ENCODE data around the gene PIP4P1.
"Not testable (repeated sequence)": the region's sequence is repeated elsewhere in the genome, so short reads cannot be mapped to it uniquely, and the experiment has no call there.

PIP4P1 gene

DNA sequence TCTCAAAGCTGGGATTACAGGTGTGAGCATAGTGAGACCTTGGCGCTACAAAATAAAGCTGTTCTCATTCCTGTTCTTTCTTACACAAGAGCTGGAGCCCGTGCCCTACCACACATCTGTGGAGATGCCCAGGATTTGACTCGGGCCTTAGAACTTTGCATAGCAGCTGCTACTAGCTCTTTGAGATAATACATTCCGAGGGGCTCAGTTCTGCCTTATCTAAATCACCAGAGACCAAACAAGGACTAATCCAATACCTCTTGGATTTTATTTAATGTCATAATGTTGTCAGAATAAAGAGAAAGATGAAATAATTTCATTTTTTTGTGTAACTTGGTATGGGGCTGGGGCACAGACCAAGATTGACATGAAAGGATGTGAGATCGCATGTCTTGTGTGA lies 15.5 kb upstream of the PIP4P1 start:
- DNase-seq (ENCODE audit: low read depth, low spot score), result no peak

GRCh38 chr14:20472536-20473169 lies 11.4 kb upstream of the PIP4P1 start:
- no peak for DNase-seq (ENCODE audit: low read depth, low spot score)

GRCh38 chr14:20470603-20470901 lies 9.3 kb upstream of the PIP4P1 start:
- DNase-seq (ENCODE audit: low read depth, low spot score), result no peak

GRCh38 chr14:20469890-20470602 lies 8.8 kb upstream of the PIP4P1 start:
- no peak for DNase-seq (ENCODE audit: low read depth, low spot score)

- DNase-seq (ENCODE audit: low read depth, low spot score), result peak; percentile 74
Measured at GRCh38 chr14:20469242-20469889, 8.1 kb upstream of the PIP4P1 start, which contains the start of gene PNP. Gene PNP, plus strand, starts transcription at chr14:20469406. Its CDS starts 119 bp downstream, at chr14:20469525.

DNA sequence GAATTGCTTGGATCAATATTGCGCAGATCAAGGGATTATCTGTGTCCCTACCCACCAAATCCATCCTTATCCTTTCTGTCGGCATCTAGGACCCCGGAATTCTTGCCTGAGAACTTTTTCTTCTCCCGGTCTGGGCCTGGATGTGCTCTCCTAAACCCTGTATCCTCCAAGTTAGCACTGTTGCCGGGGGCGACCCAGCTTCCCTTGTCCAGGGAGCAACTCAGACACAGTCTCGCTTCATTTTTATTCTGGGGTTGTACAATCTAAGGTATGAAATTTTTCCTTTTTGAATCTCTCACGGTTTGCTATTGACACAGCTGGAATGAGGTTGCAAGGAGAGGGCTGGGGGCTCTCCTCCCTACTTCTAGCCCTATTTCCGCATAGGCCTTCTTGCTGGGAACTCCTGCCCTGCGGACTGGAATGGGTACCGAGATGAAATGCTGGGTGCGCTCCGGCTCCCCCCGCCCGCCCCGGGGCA lies 7.6 kb upstream of the PIP4P1 start:
- no peak for DNase-seq (ENCODE audit: low read depth, low spot score)

DNA sequence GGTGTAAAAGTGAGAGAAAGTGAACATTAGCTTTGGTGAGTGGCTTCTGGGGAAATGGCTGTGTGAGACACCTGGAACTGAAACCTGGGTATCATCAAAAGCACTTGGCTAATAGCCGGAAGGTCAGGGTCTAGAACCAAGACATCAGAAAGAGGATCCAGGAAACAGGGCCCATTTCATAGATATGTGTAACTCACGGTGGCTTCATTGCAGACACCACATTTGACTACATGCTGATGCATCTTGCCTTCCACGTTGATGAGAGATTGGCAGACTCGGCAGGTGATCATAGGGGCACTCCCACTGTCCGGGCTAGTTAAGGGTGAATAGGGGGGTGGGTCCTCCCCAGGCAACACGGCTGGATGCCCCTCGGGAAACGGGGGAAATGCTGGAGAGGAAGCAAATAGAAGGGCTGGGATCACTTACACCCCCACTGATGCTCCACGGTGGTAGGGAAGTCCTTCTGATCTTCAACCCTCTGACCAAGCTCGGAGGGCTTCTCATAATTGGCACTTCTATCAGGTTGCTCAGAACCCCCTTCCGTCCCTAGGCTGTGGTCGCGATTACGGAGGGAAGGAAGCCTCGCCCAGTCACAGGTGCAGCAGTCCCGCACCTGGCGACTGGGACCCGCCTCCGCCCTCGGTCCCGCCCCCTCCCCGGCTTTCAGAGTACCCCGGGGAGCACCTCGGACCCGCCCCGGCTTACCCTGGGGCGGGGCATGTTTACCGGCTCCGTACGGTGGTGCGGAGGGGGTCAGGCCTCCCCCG lies 593 bp downstream of the PIP4P1 start:
- DNase-seq (ENCODE audit: low read depth, low spot score), result peak; percentile 27

DNA sequence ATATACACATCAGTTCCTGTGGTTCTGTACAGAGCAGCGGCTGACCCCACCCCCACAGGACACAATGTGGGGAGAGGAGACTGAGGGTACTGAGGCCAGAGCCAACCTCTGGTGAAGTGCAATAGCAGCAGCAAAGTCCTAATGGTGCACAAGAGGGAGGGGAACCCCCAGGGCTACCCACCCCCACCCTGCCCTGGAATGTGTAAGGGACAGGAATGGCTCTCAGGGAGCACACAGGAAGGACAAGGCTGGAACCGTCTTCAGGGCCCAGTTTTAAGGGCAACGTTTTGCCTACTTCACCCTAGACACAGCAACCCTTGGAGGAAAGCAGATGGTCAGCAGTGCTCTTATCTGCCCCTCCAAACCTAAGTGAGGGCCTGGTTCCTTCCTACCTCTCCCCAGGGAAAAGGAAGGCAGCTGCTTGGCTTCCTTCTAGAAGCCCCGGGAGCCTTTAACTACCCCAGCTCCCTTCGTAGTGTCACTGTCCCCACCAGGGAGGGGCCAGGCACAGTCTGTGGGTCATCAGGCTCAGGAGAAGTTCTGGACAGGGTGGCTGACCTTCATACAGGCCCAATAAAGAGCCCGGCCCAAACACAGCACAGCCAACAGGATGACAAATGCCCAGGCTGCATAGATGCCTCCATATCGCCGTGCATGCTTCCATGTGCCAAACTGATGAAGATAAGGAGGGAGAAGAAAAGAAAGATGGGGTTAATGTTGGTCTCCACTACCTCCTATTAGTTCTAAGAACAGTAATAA lies 3.0 kb downstream of the PIP4P1 start:
- DNase-seq (ENCODE audit: low read depth, low spot score), result no peak

DNA sequence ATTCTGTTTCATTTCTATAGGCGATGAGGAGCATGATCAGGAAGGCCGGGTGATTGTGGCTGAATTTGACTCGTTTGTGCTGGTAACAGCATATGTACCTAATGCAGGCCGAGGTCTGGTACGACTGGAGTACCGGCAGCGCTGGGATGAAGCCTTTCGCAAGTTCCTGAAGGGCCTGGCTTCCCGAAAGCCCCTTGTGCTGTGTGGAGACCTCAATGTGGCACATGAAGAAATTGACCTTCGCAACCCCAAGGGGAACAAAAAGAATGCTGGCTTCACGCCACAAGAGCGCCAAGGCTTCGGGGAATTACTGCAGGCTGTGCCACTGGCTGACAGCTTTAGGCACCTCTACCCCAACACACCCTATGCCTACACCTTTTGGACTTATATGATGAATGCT lies 4.3 kb downstream of the PIP4P1 start:
- no peak for DNase-seq (ENCODE audit: low read depth, low spot score)

DNA sequence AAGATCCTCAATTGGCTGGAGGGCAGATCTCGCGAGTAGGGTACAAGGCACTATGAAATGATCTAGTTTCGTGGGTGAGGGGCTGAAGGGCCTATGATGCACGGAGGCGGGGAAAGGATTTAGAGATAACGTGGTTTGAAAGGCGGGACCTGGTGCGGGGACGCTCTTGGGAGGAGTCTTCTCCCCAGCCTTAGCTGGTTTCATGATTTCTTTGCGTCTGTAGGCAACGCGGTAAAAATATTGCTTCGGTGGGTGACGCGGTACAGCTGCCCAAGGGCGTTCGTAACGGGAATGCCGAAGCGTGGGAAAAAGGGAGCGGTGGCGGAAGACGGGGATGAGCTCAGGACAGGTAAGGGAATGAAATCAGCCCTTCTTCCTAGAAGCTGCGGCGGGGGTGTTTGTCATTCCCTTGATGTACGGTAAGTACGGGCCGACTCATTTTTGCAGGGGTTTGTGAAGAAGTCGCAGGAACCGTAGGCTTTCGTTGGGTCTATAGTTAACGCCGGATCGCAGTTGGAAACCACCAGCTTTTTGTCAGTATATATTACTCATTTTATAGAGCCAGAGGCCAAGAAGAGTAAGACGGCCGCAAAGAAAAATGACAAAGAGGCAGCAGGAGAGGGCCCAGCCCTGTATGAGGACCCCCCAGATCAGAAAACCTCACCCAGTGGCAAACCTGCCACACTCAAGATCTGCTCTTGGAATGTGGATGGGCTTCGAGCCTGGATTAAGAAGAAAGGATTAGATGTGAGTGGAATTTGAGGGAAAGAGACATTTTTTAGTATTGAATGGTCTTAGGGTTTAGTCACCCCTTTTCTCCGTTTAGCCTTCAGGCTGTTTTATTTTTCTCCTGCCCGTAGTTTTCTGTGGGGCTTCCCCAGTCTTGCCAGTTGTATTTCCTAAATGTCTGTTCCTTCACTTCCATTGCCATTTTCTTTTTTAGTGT lies 5.6 kb downstream of the PIP4P1 start:
- no peak for DNase-seq (ENCODE audit: low read depth, low spot score)

DNA sequence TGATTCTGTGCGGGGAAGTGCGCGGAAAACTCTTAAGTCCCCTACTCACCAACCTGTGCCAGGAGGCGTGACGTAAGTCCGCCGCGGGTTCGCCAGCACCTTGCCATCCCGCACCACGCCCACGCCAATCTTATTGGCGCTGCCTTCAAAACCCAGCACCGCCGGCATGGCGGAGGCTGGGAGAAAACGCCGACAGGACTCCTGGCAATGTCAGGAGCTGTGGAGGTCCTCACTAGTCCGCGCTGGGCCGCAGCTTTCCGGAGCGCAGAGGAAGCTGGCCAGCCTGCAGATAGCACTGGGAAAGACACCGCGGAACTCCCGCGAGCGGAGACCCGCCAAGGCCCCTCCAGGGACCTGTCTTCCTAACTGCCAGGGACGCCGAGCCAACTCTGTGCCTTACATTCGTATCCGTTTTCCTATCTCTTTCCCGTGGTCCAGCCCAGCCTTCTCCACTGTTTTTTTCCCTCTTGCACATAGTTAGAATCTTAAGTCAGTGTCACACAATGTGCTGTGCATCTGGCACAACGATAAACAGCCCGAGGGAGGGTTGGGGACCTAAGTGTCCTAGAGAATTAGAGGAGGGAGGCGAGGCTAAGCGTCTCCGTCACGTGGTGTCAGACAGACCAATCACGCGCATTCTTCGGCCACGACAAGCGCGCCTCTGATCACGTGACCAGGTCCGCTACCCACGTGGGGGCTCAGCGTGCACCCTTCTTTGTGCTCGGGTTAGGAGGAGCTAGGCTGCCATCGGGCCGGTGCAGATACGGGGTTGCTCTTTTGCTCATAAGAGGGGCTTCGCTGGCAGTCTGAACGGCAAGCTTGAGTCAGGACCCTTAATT lies 6.5 kb downstream of the PIP4P1 start, which contains the start of the genes APEX1 and OSGEP:
APEX1 (plus strand) TSS at position 711 of the 839 bp plus-strand sequence. CDS start 420 bp downstream, outside the sequence.
OSGEP (minus strand) TSS at position 297 of the 839 bp plus-strand sequence; CDS start at position 168, 129 bp downstream.
- DNase-seq (ENCODE audit: low read depth, low spot score), result peak; percentile 97

GRCh38 chr14:20452831-20453230 lies 8.4 kb downstream of the PIP4P1 start:
- DNase-seq (ENCODE audit: low read depth, low spot score), result not testable (repeated sequence)

DNA sequence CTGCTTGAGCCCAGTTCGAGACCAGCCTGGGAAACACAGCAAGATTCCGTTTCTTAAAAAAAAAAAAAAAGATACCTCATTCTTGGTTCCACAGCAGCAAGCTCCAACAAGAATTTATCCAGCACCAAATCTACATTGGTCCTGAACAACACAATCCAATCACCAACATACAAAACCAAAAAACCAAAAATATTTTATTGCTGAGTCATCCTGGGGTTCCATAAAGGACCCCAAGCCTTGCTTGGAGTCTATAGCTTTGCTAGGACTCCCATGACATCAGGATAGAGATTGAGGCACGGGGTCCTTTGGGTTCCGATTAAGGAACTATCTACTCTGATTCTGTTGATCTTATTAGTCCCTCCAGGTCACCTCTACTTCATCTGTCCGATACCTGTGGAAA lies 14.3 kb downstream of the PIP4P1 start:
- DNase-seq (ENCODE audit: low read depth, low spot score), result no peak

DNA sequence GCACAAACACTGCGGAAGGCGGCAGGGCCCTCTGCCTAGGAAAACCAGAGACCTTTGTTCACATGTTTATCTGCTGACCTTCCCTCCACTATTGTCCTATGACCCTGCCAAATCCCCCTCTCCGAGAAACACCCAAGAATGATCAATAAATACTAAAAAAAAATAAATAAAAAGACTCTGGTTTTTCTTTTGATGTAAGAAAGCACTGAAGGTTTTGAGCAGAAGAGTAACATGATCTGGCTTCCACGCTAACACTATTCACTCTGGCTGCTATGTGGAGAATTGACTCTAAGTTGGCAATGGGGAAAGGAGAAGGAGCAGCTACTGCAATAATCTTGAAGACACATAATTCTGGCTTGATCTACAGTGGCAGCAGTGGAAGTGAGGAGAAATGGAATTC lies 17.6 kb downstream of the PIP4P1 start:
- DNase-seq (ENCODE audit: low read depth, low spot score), result not testable (repeated sequence)

GRCh38 chr14:20441461-20441860 lies 19.8 kb downstream of the PIP4P1 start:
- DNase-seq (ENCODE audit: low read depth, low spot score), result no peak

DNA sequence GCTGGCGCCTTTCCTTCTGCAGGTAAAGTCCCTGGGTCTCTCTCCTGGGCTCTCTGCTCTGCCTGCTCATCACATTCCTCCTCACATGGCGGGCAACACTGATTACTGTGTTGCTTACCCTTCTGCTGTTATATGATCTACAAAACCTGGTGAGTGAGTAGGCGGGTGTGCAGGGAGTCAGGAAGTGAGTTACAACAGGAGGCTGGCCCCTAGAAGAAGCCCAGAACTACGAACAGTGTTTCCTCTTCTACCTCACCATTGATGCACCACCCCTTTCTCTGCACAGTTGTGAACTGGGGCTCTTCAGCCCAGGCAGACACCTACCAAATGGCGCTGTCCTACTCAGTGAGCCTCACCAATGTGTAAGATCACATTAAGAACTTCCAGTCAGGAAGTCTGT lies 20.4 kb downstream of the PIP4P1 start:
- DNase-seq (ENCODE audit: low read depth, low spot score), result no peak

GRCh38 chr14:20440465-20440864 lies 20.8 kb downstream of the PIP4P1 start:
- no peak for DNase-seq (ENCODE audit: low read depth, low spot score)

DNA sequence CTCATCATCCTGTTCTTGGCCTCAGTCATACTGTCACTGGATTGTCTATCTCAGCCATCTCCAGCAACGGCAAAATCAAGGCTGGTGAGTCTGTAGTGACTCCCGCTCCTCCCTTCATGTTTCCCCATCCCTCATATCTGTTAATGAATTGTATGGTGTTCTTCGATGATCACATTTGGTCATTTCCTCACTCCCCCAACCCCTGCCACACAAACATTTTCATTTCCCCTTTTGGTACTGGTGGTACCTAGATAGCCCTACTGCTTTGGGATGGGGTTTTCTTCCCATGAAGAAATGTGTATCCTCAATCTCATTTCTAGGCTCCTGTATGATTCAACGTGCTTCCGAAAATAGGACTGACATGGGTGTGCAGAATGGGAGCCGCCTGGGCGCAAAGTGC lies 22.6 kb downstream of the PIP4P1 start:
- no peak for DNase-seq (ENCODE audit: low read depth, low spot score)

GRCh38 chr14:20436363-20436755 lies 24.9 kb downstream of the PIP4P1 start:
- no peak for DNase-seq (ENCODE audit: low read depth, low spot score)
